Measurements from ENCODE around the gene ARSA. TPM values are rescaled to one million over a fixed set of nuclear protein-coding genes. Genes with fewer than 3 reads are reported as not detected.

ARSA gene
- polyA plus RNA-seq, 2 of the 4 experiments (the other 2 are of a cell fraction), result 7.7 to 19.5 TPM

GRCh38 chr22:50583294-50583861 lies 44.6 kb downstream of the ARSA start:
- POLR2A ChIA-PET, result interaction anchor here (1.5 kb wide), 1 partner anchor 58 kb away, joined by 3 read pairs; the partner anchor contains the start of gene SCO2
- Histone ChIP-seq H3K9me3 (no peaks in the 10 kb centered on the region), H3K4me1 (peaks cover 12% of the 10 kb centered on the region; the same call in 1 of the 3 replicates), H3K27ac (peak overlapping the region; percentile 81 to 98), H3K4me3 (peak overlapping the region; percentile 88), H3K4me2 (peak overlapping the region; percentile 98)
- no peak for DNase-seq (ENCODE audit: low read depth in 1 of 2, low spot score in 1 of 2)
- CTCF ChIA-PET, result no interaction called here
- peak; percentile 52 to 63 for ATAC-seq
- TF ChIP-seq USF2 (IDR thresholded peaks at IDR 0.05) (no peak), PHF8 (IDR thresholded peaks at IDR 0.05; ENCODE audit: borderline replicate concordance, low read depth) (peak; percentile 54; the same call in 1 of the 2 replicates), MAX (IDR thresholded peaks at IDR 0.05) (0 out of 2 replicates have a peak, but pooled peaks have one; percentile 4)
- WGBS (ENCODE audit: missing lambda C conversion rate), result 27% methylated on average over 22 of the region's 37 CpGs
- no peak for FAIRE-seq

- POLR2A ChIA-PET, result interaction anchor here (0.6 to 1.5 kb wide), 4 partner anchors 18 to 57 kb away, joined by 3 read pairs; partner anchors contain the start of genes SCO2 and TYMP
- 1% methylated on average over 16 of the region's 96 CpGs for whole genome bisulfite sequencing (ENCODE audit: missing lambda C conversion rate)
- FAIRE-seq (no peak), DNase-seq (ENCODE audit: low read depth in 1 of 2, low spot score in 1 of 2) (peak; percentile 94 to 96), ATAC-seq (peak; percentile 93 to 97)
- Histone ChIP-seq H3K4me1 (peaks cover 12% of the 10 kb centered on the region; the same call in 1 of the 3 replicates), H3K4me3 (peak within 1 kb of the TSS; percentile 88), H3K27ac (peak within 1 kb of the TSS; percentile 98 to 99), H3K9me3 (no peaks in the 10 kb centered on the region), H3K4me2 (peak within 1 kb of the TSS; percentile 98)
- CTCF ChIA-PET, result interaction anchor here (2.0 to 2.1 kb wide), 2 partner anchors 20 to 38 kb away, joined by 6 to 8 read pairs; partner anchors contain the start of gene SYCE3
- TF ChIP-seq RFX5 (IDR thresholded peaks at IDR 0.05) (no peak), NFE2L2 (conservative IDR thresholded peaks at IDR 0.05; ENCODE audit: low read length) (no peak), MAZ (IDR thresholded peaks at IDR 0.05; ENCODE audit: borderline replicate concordance, low read depth, low read length) (no peak), ELK1 (IDR thresholded peaks at IDR 0.05; ENCODE audit: low read depth, low read length) (no peak), MAFK (IDR thresholded peaks at IDR 0.05; ENCODE audit: partially characterized antibody) (no peak), HOXB13 (CRISPR knock-in tag; IDR thresholded peaks at IDR 0.05; ENCODE audit: low read depth) (no peak), HOXA7 (CRISPR knock-in tag; IDR thresholded peaks at IDR 0.05) (no peak), KDM5A (IDR thresholded peaks at IDR 0.05) (no peak), RCOR1 (IDR thresholded peaks at IDR 0.05; ENCODE audit: low read depth, low read length) (no peak), TFCP2L1 (CRISPR knock-in tag; IDR thresholded peaks at IDR 0.05) (no peak), ZC3H11A (IDR thresholded peaks at IDR 0.05) (no peak), PHF8 (IDR thresholded peaks at IDR 0.05; ENCODE audit: borderline replicate concordance, low read depth) (peak; percentile 60; the same call in 1 of the 2 replicates), HDAC2 (IDR thresholded peaks at IDR 0.05) (no peak), CHD2 (IDR thresholded peaks at IDR 0.05; ENCODE audit: low read length, partially characterized antibody) (no peak), BHLHE40 (IDR thresholded peaks at IDR 0.05; ENCODE audit: low read depth, low read length) (no peak), POLR2AphosphoS2 (conservative IDR thresholded peaks at IDR 0.05; ENCODE audit: low read length) (no peak), EP300 (IDR thresholded peaks at IDR 0.05) (no peak), FOXS1 (CRISPR knock-in tag; IDR thresholded peaks at IDR 0.05) (no peak), TP53 (CRISPR knock-in tag; IDR thresholded peaks at IDR 0.05) (no peak), E2F6 (IDR thresholded peaks at IDR 0.05; ENCODE audit: borderline replicate concordance, low read depth) (0 out of 2 replicates have a peak, but pooled peaks have one; percentile 33), ESRRA (IDR thresholded peaks at IDR 0.05; ENCODE audit: borderline replicate concordance, low read length) (no peak), MAX (IDR thresholded peaks at IDR 0.05) (peak; percentile 13; the same call in 1 of the 2 replicates), CEBPB (IDR thresholded peaks at IDR 0.05) (no peak), RARB (CRISPR knock-in tag; IDR thresholded peaks at IDR 0.05) (no peak), RAD21 (conservative IDR thresholded peaks at IDR 0.05 in 1 of 2, IDR thresholded peaks at IDR 0.05 in 1 of 2) (no peak), ATOH8 (CRISPR knock-in tag; IDR thresholded peaks at IDR 0.05; ENCODE audit: low read depth) (no peak), CTCF (IDR thresholded peaks at IDR 0.05) (no peak), CBX8 (IDR thresholded peaks at IDR 0.05) (no peak), POLR2A (IDR thresholded peaks at IDR 0.05; ENCODE audit: low read length) (peak; percentile 56)
Measured at GRCh38 chr22:50582493-50583293, 45.3 kb downstream of the ARSA start, which contains the start of gene CHKB. Gene CHKB (minus strand): TSS chr22:50582849. CDS start chr22:50582781, 68 bp downstream.
